WI38 (cell line): ENCODE measurements around the gene AAK1.
"Not testable (repeated sequence)": the region's sequence is repeated elsewhere in the genome, so short reads cannot be mapped to it uniquely, and the experiment has no call there.

ENCODE experiments used
- H3K4me3 ChIP-seq: 2 replicates; pipeline ENCODE4 v1.5.1; 2011; ENCODE audit warnings: low read depth, mild to moderate bottlenecking, control low read depth, low read length
- CTCF ChIP-seq: IDR thresholded peaks from 2 replicates; pipeline ENCODE4 v1.5.1; 2012; ENCODE audit warnings: low read depth, mild to moderate bottlenecking, control low read depth, low read length

Gene AAK1

GRCh38 chr2:69659349-69659748 is 15.8 kb upstream of the AAK1 start:
- H3K4me3 ChIP-seq, result no peak overlapping the region
- no peak for TF ChIP-seq CTCF

- no peak for TF ChIP-seq CTCF
- no peak overlapping the region for H3K4me3 ChIP-seq
Measured at GRCh38 chr2:69652206-69652605, 8.7 kb upstream of the AAK1 start.

GRCh38 chr2:69647196-69647595 is 3.7 kb upstream of the AAK1 start:
- not testable (repeated sequence) for H3K4me3 ChIP-seq

GRCh38 chr2:69646714-69647113 is 3.2 kb upstream of the AAK1 start:
- no peak overlapping the region for H3K4me3 ChIP-seq
- TF ChIP-seq CTCF, result no peak

- no peak for TF ChIP-seq CTCF
- no peak overlapping the region for H3K4me3 ChIP-seq
Measured at GRCh38 chr2:69645921-69646320, 2.4 kb upstream of the AAK1 start.

GRCh38 chr2:69645031-69645431 is 1.5 kb upstream of the AAK1 start:
- H3K4me3 ChIP-seq, result peak overlapping the region; percentile 91
- no peak for TF ChIP-seq CTCF

- H3K4me3 ChIP-seq, result peak overlapping the region; percentile 91
Measured at GRCh38 chr2:69644506-69644979, 1.0 kb upstream of the AAK1 start.

More at GRCh38 chr2:69644506-69644979, 1.0 kb upstream of the AAK1 start:
- no peak for TF ChIP-seq CTCF
